IPS DF 6.9 (cell line): ENCODE data around the gene ASAP3.

Experiments used
- DNase-seq: peaks from one replicate; pipeline ENCODE4 v3.0.0-alpha.2; 2013; ENCODE audit warnings: low read depth, low spot score
- H3K27ac ChIP-seq: one replicate; pipeline ENCODE4 v1.5.1; 2013; ENCODE audit warnings: low read length, control low read depth
- H3K27me3 ChIP-seq: 2 replicates; pipeline ENCODE4 v1.6.1; 2013; ENCODE audit warnings: mild to moderate bottlenecking, low read length; ENCODE audit not compliant: control insufficient read depth, insufficient read depth
- H3K36me3 ChIP-seq: 2 replicates; pipeline ENCODE4 v1.6.1; 2013; ENCODE audit warnings: low read length; ENCODE audit not compliant: control insufficient read depth, insufficient read depth
- H3K4me1 ChIP-seq: 2 replicates; pipeline ENCODE4 v1.6.1; 2013; ENCODE audit warnings: low read length; ENCODE audit not compliant: control insufficient read depth, insufficient read depth
- H3K4me3 ChIP-seq: 2 replicates; pipeline ENCODE4 v1.5.1; 2013; ENCODE audit warnings: mild to moderate bottlenecking, low read length
- H3K9me3 ChIP-seq: 2 replicates; pipeline ENCODE4 v1.6.1; 2013; ENCODE audit warnings: low read length, inconsistent platforms; ENCODE audit not compliant: control insufficient read depth, insufficient read depth
- WGBS: extraction: QIAGEN DNeasy Blood & Tissue Kit; methylation state at CpG from one replicate; pipeline ENCODE4 v1.1.7; 2013; ENCODE audit warnings: mixed read lengths, missing lambda C conversion rate; ENCODE audit not compliant: insufficient read length, insufficient coverage; 5-methylcytosine and 5-hydroxymethylcytosine counted together

The ASAP3 gene

DNA sequence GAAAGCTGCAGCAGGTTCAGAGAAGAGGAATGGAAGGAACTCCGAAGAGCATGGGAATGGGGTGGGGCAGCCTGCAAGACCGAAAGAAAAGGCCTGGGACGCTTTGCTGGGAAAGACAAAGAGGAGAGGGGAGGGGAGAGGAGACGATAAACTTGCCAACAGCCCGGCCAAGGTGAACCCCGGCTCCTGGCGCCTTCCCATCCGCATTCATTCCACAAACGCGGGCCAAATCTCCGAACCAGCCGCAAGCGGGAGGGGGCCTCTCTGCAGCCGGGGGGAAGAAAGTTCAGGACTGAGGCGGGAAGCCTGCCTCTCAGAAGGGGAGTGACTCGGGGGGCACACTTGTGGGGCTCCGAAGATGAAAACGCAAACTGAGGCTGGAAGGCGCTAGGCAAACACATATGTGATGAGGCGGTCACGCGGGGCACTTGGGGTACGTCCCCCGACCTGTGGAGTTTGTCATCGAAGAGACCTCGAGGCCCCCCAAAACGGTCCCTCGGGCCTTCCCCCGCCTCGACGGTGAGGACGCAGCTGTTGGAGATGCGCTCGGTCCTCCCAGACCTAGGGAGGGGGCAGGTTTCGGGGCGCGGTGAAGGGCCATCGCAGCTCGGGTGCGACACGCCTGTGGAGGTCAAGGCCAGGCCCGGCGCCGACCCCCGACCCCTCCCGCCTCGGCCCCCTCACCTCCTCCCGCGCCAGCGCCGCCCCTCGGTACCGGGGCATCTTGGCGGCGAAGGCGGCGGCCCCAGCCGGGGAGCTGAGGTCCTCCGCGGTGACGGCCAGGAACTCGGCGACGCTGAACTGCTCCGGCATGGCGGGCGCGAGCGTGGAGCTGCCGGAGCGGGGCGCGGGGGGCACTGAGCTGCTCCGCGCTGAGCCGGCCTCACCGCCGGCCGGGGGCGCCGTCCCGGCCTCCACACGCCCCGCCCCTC, at the start of gene ASAP3:
Gene ASAP3 (minus strand): TSS at position 859 of the 932 bp plus-strand sequence. CDS start 46 bp downstream, at position 813.
- Histone ChIP-seq H3K4me1 (peaks cover 5% of the 10 kb centered on the region), H3K9me3 (no peaks in the 10 kb centered on the region), H3K4me3 (peak within 1 kb of the TSS; percentile 68), H3K27me3 (no peaks in the 10 kb centered on the region), H3K27ac (no peak within 1 kb of the TSS), H3K36me3 (no peaks in the 10 kb centered on the region)
- no CpG with 5 or more reads among the region's 84 CpGs for WGBS
- no peak for DNase-seq

DNA sequence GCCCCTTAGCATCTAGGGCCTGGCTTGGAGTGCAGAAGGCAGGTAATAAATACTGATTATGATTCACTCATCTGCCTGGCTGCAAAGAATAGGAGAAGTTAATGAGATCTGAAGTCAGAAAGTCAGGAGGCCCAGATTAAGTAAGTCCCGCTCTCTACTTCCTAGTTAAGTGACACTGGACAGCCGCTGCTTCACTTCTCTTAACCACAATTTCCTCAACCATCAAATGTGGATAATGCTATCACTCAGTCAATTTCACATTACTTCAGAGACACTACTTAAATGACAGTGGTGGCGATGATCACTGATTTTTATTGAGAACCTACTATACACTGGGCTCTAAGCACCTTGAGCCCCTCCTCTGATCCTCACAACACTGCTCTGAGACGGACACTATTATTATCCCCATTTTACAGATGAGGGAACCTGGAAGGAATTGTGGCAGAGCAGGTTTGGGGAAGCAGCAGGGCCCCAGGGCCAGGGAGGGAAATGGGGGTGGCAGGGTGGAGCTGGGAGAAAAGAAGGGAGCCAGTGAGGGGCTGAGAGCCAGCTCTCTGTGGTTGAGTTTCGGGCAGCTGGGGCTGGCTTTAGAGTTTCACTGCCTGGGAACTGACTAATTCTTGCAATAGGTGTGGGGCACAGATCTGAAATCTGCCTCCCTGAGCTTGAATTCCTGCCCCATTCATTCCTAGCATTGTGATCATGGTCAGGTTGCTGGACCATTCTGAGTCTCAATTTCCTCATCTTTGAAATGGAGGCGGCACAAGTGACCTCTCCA, 49.5 kb upstream of the ASAP3 start:
- Histone ChIP-seq H3K4me1 (peaks cover 4% of the 10 kb centered on the region; the same call in 1 of the 2 replicates), H3K9me3 (no peaks in the 10 kb centered on the region), H3K4me3 (no peak overlapping the region), H3K36me3 (no peaks in the 10 kb centered on the region), H3K27me3 (peaks cover 5% of the 10 kb centered on the region; the same call in 1 of the 2 replicates), H3K27ac (no peak overlapping the region)
- WGBS: no CpG with 5 or more reads among the region's 6 CpGs
- no peak for DNase-seq

GRCh38 chr1:23531562-23532094, 47.6 kb upstream of the ASAP3 start:
- H3K36me3 ChIP-seq: no peaks in the 10 kb centered on the region
- H3K4me3 ChIP-seq: no peak overlapping the region; the same call in 1 of the 2 replicates
- no CpG with 5 or more reads among the region's 5 CpGs for WGBS
- DNase-seq: no peak
- H3K4me1 ChIP-seq: peaks cover 4% of the 10 kb centered on the region; the same call in 1 of the 2 replicates
- no peaks in the 10 kb centered on the region for H3K9me3 ChIP-seq
- no peak overlapping the region for H3K27ac ChIP-seq
- peaks cover 5% of the 10 kb centered on the region; the same call in 1 of the 2 replicates for H3K27me3 ChIP-seq

DNA sequence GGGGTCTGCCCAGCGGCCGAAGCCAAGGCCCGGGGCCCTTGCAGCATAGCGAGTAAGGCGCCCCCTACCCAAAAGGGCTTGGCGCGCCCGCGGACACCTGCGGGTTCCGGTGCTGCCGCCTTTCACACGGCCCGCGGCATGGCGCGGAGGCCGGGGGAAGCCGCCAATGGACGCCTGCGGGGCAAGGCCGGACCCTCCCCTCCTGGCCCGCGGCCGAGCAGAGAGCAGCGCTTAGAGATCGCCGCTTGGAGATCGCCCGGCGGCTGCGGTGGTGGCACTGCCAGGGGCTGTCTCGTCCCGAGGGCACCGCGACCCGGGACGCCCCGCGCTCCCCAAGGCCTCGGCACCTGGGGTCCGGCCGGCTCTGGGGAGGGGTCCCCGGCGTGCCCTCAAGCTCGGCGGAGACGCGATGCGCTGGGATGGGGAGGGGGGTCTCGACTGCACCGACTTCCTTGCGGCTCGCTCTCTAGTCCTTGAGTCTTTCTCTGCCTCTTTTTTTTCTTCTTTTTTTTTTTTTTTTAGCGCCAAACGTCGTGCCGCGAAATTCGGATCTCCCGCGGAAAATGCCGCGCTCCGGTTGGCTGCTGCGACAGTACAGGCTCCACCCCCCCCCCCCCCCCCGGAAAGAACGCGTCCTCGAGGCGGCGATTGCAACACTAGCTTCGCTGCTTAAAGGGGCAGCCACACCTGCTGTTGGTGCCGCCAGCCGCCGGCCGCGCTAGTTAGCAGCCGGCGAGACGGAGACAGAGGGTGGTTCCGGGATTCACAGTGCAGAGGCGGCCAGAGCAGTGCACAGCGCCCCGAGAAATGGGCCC, 47.0 kb upstream of the ASAP3 start, which contains the start of gene E2F2:
Gene E2F2 (minus strand): TSS at position 487 of the 815 bp plus-strand sequence. CDS start 440 bp downstream, at position 47.
- H3K27ac ChIP-seq: no peak within 1 kb of the TSS
- DNase-seq: no peak
- no CpG with 5 or more reads among the region's 85 CpGs for WGBS
- peak within 1 kb of the TSS; percentile 52; the same call in 1 of the 2 replicates for H3K4me3 ChIP-seq
- no peaks in the 10 kb centered on the region for H3K9me3 ChIP-seq
- H3K27me3 ChIP-seq: peaks cover 5% of the 10 kb centered on the region; the same call in 1 of the 2 replicates
- H3K36me3 ChIP-seq: no peaks in the 10 kb centered on the region
- H3K4me1 ChIP-seq: peaks cover 4% of the 10 kb centered on the region; the same call in 1 of the 2 replicates

DNA sequence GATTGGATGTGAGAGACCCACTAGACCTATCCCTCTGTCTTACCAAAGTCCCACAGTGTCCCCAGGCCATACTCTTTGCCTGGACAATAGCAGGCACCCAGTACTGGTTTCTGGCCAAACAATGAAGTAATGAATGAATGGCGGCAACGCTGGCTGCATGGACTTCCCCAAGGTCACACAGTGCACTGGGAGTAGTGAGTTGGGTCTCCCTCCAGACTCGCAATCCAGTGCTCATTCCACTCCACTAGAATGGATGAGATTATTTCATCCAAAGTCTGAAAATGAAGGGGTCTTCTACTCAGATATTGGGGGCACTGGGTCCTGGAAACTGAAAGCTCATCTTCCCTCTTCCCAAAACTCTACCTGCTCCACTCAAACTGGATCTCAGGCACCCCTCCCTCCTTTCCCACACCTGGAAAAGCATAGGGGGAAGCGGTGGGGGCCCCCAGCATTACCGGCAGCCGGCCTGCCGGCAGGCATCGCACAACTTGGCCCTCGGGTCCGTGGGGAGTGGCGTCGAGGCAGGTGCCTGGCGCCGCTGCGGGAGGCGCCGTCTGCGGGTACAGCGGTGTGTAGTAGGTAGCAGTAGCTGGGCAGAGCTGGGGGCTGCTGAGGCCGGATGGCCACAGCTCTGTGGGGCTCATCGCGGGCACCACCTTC, 46.2 kb upstream of the ASAP3 start:
- Histone ChIP-seq H3K27ac (no peak overlapping the region), H3K36me3 (no peaks in the 10 kb centered on the region), H3K4me3 (peak overlapping the region; percentile 52; the same call in 1 of the 2 replicates), H3K9me3 (no peaks in the 10 kb centered on the region), H3K27me3 (peaks cover 5% of the 10 kb centered on the region; the same call in 1 of the 2 replicates), H3K4me1 (peaks cover 5% of the 10 kb centered on the region; the same call in 1 of the 2 replicates)
- DNase-seq: no peak
- no CpG with 5 or more reads among the region's 22 CpGs for WGBS

- peaks cover 5% of the 10 kb centered on the region; the same call in 1 of the 2 replicates for H3K27me3 ChIP-seq
- DNase-seq: no peak
- H3K36me3 ChIP-seq: no peaks in the 10 kb centered on the region
- H3K9me3 ChIP-seq: no peaks in the 10 kb centered on the region
- no peak overlapping the region for H3K27ac ChIP-seq
- H3K4me1 ChIP-seq: peaks cover 6% of the 10 kb centered on the region; the same call in 1 of the 2 replicates
- WGBS: no CpG with 5 or more reads among the region's 8 CpGs
- H3K4me3 ChIP-seq: no peak overlapping the region
These were observed 45.4 kb upstream of the ASAP3 start for GRCh38 chr1:23529146-23530086.

DNA sequence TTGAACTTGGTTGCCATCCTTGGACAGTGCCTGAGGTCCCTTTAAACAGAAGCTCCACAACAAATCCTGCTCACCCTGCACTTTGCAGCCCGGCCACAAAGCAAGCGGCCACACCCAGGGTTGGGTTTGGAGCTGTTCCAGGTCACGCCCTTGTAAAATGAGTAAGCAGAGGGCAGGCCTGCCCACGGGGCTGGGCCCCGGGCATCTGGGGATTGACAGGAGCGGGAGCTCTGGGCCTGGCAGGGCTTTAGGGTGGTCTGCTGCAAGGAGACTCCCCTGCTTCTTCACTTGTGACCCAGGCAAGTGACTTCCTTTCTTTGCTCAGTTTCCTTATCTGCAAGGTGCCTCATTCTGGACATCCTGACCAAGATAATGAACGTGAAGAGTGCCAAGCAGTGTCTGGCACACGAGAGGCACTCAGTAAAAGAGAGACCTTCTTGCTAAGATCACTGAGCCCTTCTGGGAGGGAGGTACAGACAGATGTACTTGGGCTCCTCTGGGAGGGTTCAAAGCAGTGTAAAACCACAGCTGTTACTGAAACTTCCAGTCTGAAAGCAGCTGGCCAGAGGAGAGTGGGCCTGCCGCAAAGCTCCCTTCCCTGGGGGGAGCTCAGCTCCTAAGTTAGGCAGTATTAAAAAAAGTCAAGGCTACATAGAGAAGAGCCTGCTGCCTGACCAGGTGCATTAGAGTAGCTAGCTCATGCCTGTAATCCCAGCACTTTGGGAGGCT, 44.4 kb upstream of the ASAP3 start:
- WGBS: no CpG with 5 or more reads among the region's 9 CpGs
- no peak overlapping the region for H3K27ac ChIP-seq
- no peaks in the 10 kb centered on the region for H3K9me3 ChIP-seq
- H3K4me3 ChIP-seq: no peak overlapping the region
- DNase-seq: no peak
- H3K27me3 ChIP-seq: peaks cover 5% of the 10 kb centered on the region; the same call in 1 of the 2 replicates
- H3K36me3 ChIP-seq: no peaks in the 10 kb centered on the region
- H3K4me1 ChIP-seq: peaks cover 6% of the 10 kb centered on the region; the same call in 1 of the 2 replicates

GRCh38 chr1:23527900-23528249, 43.9 kb upstream of the ASAP3 start:
- no peak overlapping the region for H3K4me3 ChIP-seq
- peaks cover 6% of the 10 kb centered on the region; the same call in 1 of the 2 replicates for H3K4me1 ChIP-seq
- H3K27me3 ChIP-seq: peaks cover 5% of the 10 kb centered on the region; the same call in 1 of the 2 replicates
- no peaks in the 10 kb centered on the region for H3K9me3 ChIP-seq
- no CpG with 5 or more reads among the region's 6 CpGs for WGBS
- no peak overlapping the region for H3K27ac ChIP-seq
- H3K36me3 ChIP-seq: no peaks in the 10 kb centered on the region
- no peak for DNase-seq
